Right atrium auricular region (tissue), 2 donors: ENCODE results near the gene FGD1. TPM values are rescaled to one million over a fixed set of nuclear protein-coding genes. Genes with fewer than 3 reads are reported as not detected.

ENCODE experiments used
- DNase-seq: peaks from one replicate; pipeline ENCODE4 v3.0.0-alpha.2; 2019; ENCODE audit warnings: low spot score
- H3K27ac ChIP-seq, 2 donors: fragments of 200-600 bp; sonication (generic); 1 replicate in 1 of 2; 2 replicates in 1 of 2; pipeline ENCODE4 v1.5.1; 2016 to 2019
- H3K27me3 ChIP-seq, 2 donors: fragments of 200-600 bp; sonication (generic); one replicate each; pipeline versions ENCODE4 v1.5.1 to v1.6.0; 2017 to 2019
- H3K36me3 ChIP-seq: fragments of 200-600 bp; sonication (generic); one replicate; pipeline ENCODE4 v1.5.1; 2016
- H3K4me1 ChIP-seq, 2 donors: fragments of 200-600 bp; sonication (generic); one replicate each; pipeline versions ENCODE4 v1.5.1 to v1.6.0; 2017 to 2019
- H3K4me3 ChIP-seq, 2 donors: fragments of 200-600 bp; sonication (generic); 1 replicate in 1 of 2; 2 replicates in 1 of 2; pipeline ENCODE4 v1.5.1; 2017 to 2019; ENCODE audit warnings: mild to moderate bottlenecking in 1 of 2, moderate library complexity in 1 of 2
- H3K9me3 ChIP-seq, 2 donors: fragments of 200-600 bp; sonication (generic); one replicate each; pipeline ENCODE4 v1.5.1; 2019
- CTCF ChIP-seq, 2 donors: fragments of 200-600 bp; sonication (generic); IDR thresholded peaks; one replicate each; pipeline ENCODE4 v1.5.1; 2019; ENCODE audit warnings: antibody characterized with exemption in 2 of 2
- total RNA-seq, 2 donors: library from RNA; depleted of rRNA; stranded (reverse); fragments of >200 nt; gene quantifications; one replicate each; pipeline ENCODE4 v1.1.0, GENCODE V29; 2016

The FGD1 gene
- total RNA-seq, 2 donors from 2014 or later, result 5.7 to 6.6 TPM

DNA sequence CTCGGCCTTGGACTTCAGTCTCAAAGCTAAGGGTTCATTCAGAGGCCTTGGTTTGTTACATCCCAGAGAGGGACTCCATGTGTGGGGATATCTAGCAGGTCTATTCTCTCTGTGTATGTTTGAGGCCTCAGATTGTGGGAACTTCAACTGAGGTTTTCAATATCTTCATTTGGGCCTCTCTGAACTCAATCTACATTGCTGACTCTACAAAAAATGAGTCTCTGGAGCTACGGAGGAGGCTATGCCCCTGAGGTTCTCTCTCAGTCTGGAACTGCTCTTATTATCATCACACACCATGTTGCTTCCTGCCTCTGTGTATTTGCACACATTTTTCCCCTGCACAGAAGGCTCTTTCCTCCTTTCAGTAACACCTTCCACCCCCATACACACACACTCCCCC lies 60.9 kb downstream of the FGD1 start:
- DNase-seq, result no peak
- no peaks in the 10 kb centered on the region for H3K4me1 ChIP-seq
- H3K27me3 ChIP-seq, result no peaks in the 10 kb centered on the region
- no peak for TF ChIP-seq CTCF (IDR thresholded peaks at IDR 0.05)
- H3K9me3 ChIP-seq, result no peaks in the 10 kb centered on the region
- no peak overlapping the region for H3K4me3 ChIP-seq
- no peaks in the 10 kb centered on the region for H3K36me3 ChIP-seq
- no peak overlapping the region for H3K27ac ChIP-seq

DNA sequence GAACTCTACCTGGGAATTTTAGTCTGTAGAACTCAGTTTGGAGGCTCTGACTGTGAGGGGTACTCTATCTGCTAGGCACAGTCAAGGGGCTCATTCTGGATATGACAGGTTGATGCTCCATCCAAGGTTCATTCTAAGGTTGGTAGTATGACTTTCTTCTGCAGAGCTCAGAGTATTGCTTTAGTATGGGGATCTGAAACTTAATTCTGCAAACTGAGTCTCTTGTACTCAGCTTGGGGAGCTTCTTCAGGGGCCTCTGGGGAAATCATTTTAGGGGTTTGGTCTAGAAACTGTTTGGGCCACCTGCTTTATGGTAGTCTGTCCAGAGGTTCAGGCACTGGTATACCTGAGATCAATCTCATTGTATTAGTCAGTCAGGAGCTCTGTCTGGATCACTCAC lies 65.5 kb downstream of the FGD1 start:
- H3K27ac ChIP-seq, result no peak overlapping the region
- H3K27me3 ChIP-seq, result no peaks in the 10 kb centered on the region
- TF ChIP-seq CTCF (IDR thresholded peaks at IDR 0.05), result no peak
- no peaks in the 10 kb centered on the region for H3K36me3 ChIP-seq
- H3K9me3 ChIP-seq, result no peaks in the 10 kb centered on the region
- H3K4me1 ChIP-seq, result no peaks in the 10 kb centered on the region
- no peak overlapping the region for H3K4me3 ChIP-seq
- DNase-seq, result no peak

- Histone ChIP-seq H3K9me3 (no peaks in the 10 kb centered on the region), H3K4me3 (no peak overlapping the region), H3K36me3 (no peaks in the 10 kb centered on the region), H3K27me3 (no peaks in the 10 kb centered on the region), H3K4me1 (no peaks in the 10 kb centered on the region), H3K27ac (no peak overlapping the region)
- no peak for TF ChIP-seq CTCF (IDR thresholded peaks at IDR 0.05)
- no peak for DNase-seq
Measured at GRCh38 chrX:54427837-54428424, 68.1 kb downstream of the FGD1 start.

- Histone ChIP-seq H3K27me3 (no peaks in the 10 kb centered on the region), H3K4me3 (no peak overlapping the region), H3K27ac (no peak overlapping the region), H3K36me3 (no peaks in the 10 kb centered on the region), H3K4me1 (peaks cover 0 to 8% of the 10 kb centered on the region in 2 donors), H3K9me3 (no peaks in the 10 kb centered on the region)
- no peak for DNase-seq
- TF ChIP-seq CTCF (IDR thresholded peaks at IDR 0.05), result no peak
Measured at GRCh38 chrX:54423161-54423888, 72.7 kb downstream of the FGD1 start.

DNA sequence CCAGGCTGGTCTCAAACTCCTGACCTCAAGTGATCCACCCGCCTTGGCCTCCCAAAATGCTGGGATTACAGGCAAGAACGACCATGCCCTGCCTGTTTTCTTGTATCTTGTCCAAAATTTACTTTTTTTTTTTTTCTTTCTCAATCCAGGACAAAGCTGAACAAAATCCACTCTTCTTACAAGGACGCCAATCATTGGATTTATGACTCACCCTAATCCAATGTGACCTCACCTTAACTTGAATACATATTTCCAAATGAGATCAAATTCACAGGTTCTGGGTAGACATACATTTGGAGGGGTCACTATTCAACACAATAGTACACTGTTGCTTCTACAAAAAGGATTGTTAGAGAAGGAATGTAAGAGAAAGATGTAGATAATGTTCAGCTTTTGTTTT lies 73.9 kb downstream of the FGD1 start:
- H3K36me3 ChIP-seq, result no peaks in the 10 kb centered on the region

More for the DNA sequence above, 73.9 kb downstream of the FGD1 start:
- TF ChIP-seq CTCF (IDR thresholded peaks at IDR 0.05), result no peak
- no peak for DNase-seq
- Histone ChIP-seq H3K4me1 (peaks cover 0 to 8% of the 10 kb centered on the region in 2 donors), H3K4me3 (no peak overlapping the region), H3K27me3 (no peaks in the 10 kb centered on the region), H3K9me3 (no peaks in the 10 kb centered on the region), H3K27ac (no peak overlapping the region)
